Erythroblast (primary cell): Measurements from ENCODE around the gene SYTL2.

Experiments
- DNase-seq, 2 experiments: peaks; one replicate each; lab custom pipeline; 2025; lab: John Stamatoyannopoulos, UW
- GATA1 ChIP-seq: IDR thresholded peaks from 2 replicates; pipeline ENCODE4 v1.6.1; 2011; ENCODE audit warnings: low read depth, mild to moderate bottlenecking, control low read depth, low read length, moderate library complexity
- POLR2A ChIP-seq: IDR thresholded peaks from 2 replicates; pipeline ENCODE4 v1.6.1; 2011; ENCODE audit warnings: mild to moderate bottlenecking, low read length

Gene SYTL2

GRCh38 chr11:85755701-85756100, 55.2 kb downstream of the SYTL2 start:
- no peak for TF ChIP-seq POLR2A
- TF ChIP-seq GATA1, result no peak
- peak in 1 of 2 experiments; percentile 21 for DNase-seq

GRCh38 chr11:85755285-85755684, 55.7 kb downstream of the SYTL2 start:
- TF ChIP-seq POLR2A, result no peak
- DNase-seq, result no peak

GRCh38 chr11:85752890-85753581, 57.9 kb downstream of the SYTL2 start:
- no peak for TF ChIP-seq POLR2A
- no peak for TF ChIP-seq GATA1
- peak; percentile 49 to 84 for DNase-seq

GRCh38 chr11:85752201-85752889, 58.6 kb downstream of the SYTL2 start:
- TF ChIP-seq GATA1 (no peak), POLR2A (no peak)
- DNase-seq, result peak; percentile 49 to 57

GRCh38 chr11:85751724-85752123, 59.2 kb downstream of the SYTL2 start:
- no peak for DNase-seq
- no peak for TF ChIP-seq GATA1

GRCh38 chr11:85750646-85751045, 60.3 kb downstream of the SYTL2 start:
- TF ChIP-seq GATA1, result no peak
- TF ChIP-seq POLR2A, result no peak
- no peak for DNase-seq

- no peak for DNase-seq
- no peak for TF ChIP-seq GATA1
- TF ChIP-seq POLR2A, result no peak
Observed at GRCh38 chr11:85749884-85750283, 61.1 kb downstream of the SYTL2 start.

- DNase-seq, result no peak
- no peak for TF ChIP-seq POLR2A
- no peak for TF ChIP-seq GATA1
Observed at GRCh38 chr11:85749287-85749834, 61.6 kb downstream of the SYTL2 start.

GRCh38 chr11:85748455-85748891, 62.5 kb downstream of the SYTL2 start:
- TF ChIP-seq POLR2A (no peak), GATA1 (no peak)

GRCh38 chr11:85746670-85747069, 64.3 kb downstream of the SYTL2 start:
- TF ChIP-seq GATA1 (no peak), POLR2A (no peak)
- no peak for DNase-seq

More at GRCh38 chr11:85748455-85748891, 62.5 kb downstream of the SYTL2 start:
- no peak for DNase-seq

- peak in 1 of 2 experiments; percentile 32 for DNase-seq
- TF ChIP-seq POLR2A (no peak), GATA1 (no peak)
Observed at GRCh38 chr11:85745626-85746025, 65.3 kb downstream of the SYTL2 start.

GRCh38 chr11:85742873-85743275, 68.1 kb downstream of the SYTL2 start:
- TF ChIP-seq POLR2A (no peak), GATA1 (no peak)
- DNase-seq, result no peak

- TF ChIP-seq GATA1, result no peak
- TF ChIP-seq POLR2A, result no peak
- DNase-seq, result no peak
Observed at GRCh38 chr11:85742348-85742747, 68.6 kb downstream of the SYTL2 start.

GRCh38 chr11:85740481-85741400, 70.2 kb downstream of the SYTL2 start:
- TF ChIP-seq GATA1 (no peak), POLR2A (no peak)
- DNase-seq, result no peak
